Measurements from ENCODE around the gene ST7L.

DNA sequence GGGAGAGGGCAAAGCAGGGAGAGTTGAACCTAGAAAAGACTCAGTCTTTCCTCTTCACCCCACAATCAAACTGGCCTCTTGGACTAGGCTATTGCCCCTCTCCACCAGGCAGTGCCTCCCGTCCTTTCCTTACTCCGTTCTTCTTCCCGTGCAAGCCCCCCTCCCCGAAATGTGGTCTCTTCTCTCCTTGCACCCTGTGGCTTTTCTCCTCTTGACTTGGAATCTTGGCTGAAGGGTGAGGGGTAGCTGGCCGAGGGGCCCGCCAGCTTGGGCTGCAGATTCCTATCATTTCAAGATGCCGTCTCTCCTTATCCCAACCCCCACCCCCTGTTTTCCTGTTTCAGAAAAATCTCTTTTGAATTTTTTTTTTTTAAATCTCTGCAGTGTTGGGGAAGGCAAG lies 108.6 kb downstream of the ST7L start:
- no peak for TF ChIP-seq EZH2 (IDR thresholded peaks at IDR 0.05; ENCODE audit: low read length, unreplicated experiment)
- TF ChIP-seq, protein P1, sequence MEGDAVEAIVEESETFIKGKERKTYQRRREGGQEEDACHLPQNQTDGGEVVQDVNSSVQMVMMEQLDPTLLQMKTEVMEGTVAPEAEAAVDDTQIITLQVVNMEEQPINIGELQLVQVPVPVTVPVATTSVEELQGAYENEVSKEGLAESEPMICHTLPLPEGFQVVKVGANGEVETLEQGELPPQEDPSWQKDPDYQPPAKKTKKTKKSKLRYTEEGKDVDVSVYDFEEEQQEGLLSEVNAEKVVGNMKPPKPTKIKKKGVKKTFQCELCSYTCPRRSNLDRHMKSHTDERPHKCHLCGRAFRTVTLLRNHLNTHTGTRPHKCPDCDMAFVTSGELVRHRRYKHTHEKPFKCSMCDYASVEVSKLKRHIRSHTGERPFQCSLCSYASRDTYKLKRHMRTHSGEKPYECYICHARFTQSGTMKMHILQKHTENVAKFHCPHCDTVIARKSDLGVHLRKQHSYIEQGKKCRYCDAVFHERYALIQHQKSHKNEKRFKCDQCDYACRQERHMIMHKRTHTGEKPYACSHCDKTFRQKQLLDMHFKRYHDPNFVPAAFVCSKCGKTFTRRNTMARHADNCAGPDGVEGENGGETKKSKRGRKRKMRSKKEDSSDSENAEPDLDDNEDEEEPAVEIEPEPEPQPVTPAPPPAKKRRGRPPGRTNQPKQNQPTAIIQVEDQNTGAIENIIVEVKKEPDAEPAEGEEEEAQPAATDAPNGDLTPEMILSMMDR (conservative IDR thresholded peaks at IDR 0.05; ENCODE audit: low read depth, low read length): no peak

All from PC-3 (cell line).